Heart left ventricle (tissue), 16 donors: Measurements from ENCODE around the gene ASH1L. TPM values are rescaled to one million over a fixed set of nuclear protein-coding genes. Genes with fewer than 3 reads are reported as not detected.

Source experiments
- ATAC-seq, 4 donors: fragments of 200-7000 bp; cut with Tn5 transposase; one replicate each; pipeline ENCODE4 v1.9.1; 2020 to 2022; ENCODE audit warnings: moderate library complexity in 4 of 4, mild to moderate bottlenecking in 3 of 4, moderate number of reproducible peaks in 1 of 4
- DNase-seq, 5 donors: peaks; one replicate each; pipeline ENCODE4 v3.0.0-alpha.2; 2020
- H3K27ac ChIP-seq, 12 donors: fragments of 200-600 bp; sonication (generic) in 4 of 12; one replicate each; pipeline versions ENCODE4 v1.5.0 to v1.8.0; 2016 to 2022; ENCODE audit warnings: mild to moderate bottlenecking in 2 of 12
- H3K27me3 ChIP-seq, 9 donors: fragments of 200-600 bp; sonication (generic) in 2 of 9; one replicate each; pipeline versions ENCODE4 v1.5.1 to v1.8.0; 2016 to 2022; ENCODE audit warnings: mild to moderate bottlenecking in 3 of 9
- H3K36me3 ChIP-seq, 9 donors: fragments of 200-600 bp; sonication (generic) in 2 of 9; one replicate each; pipeline versions ENCODE4 v1.5.0 to v1.8.0; 2018 to 2022; ENCODE audit warnings: mild to moderate bottlenecking in 2 of 9
- H3K4me1 ChIP-seq, 12 donors: fragments of 200-600 bp; sonication (generic) in 4 of 12; one replicate each; pipeline versions ENCODE4 v1.5.0 to v1.8.0; 2016 to 2022; ENCODE audit warnings: mild to moderate bottlenecking in 3 of 12
- H3K4me3 ChIP-seq, 12 donors: fragments of 200-600 bp; sonication (generic) in 4 of 12; one replicate each; pipeline versions ENCODE4 v1.5.0 to v1.8.0; 2017 to 2022; ENCODE audit warnings: mild to moderate bottlenecking in 9 of 12, moderate library complexity in 4 of 12
- H3K9me3 ChIP-seq, 12 donors: fragments of 200-600 bp; sonication (generic) in 4 of 12; one replicate each; pipeline versions ENCODE4 v1.5.0 to v1.8.0; 2016 to 2022; ENCODE audit warnings: mild to moderate bottlenecking in 1 of 12
- POLR2A ChIP-seq, 2 donors: fragments of 450-650 bp; IDR thresholded peaks; one replicate each; pipeline ENCODE4 v1.6.1; 2017; ENCODE audit warnings: antibody characterized with exemption in 2 of 2, mild to moderate bottlenecking in 2 of 2, moderate library complexity in 2 of 2
- WGBS, 4 donors: extraction: QIAGEN DNeasy Blood & Tissue Kit in 2 of 4; methylation state at CpG; one replicate each; pipeline versions ENCODE4 v1.1.5 to v1.1.7; 2013 to 2018; 5-methylcytosine and 5-hydroxymethylcytosine counted together
- intact Hi-C, 10 donors: fragments of 100-400 bp; cut with DNase I; formaldehyde crosslinking; loops; one replicate each; pipeline versions ENCODE4 v1.11.1 to v1.14.2; 2022
- polyA plus RNA-seq, 2 donors: library from polyadenylated mRNA; stranded (reverse); fragments of 200-250 nt; gene quantifications; one replicate each; pipeline ENCODE4 v1.2.3, GENCODE V29; 2013
- total RNA-seq, 9 donors: library from RNA; depleted of rRNA in 2 of 9; stranded (reverse); fragments of >200 nt in 2 of 9; fragmentation: NEBNext Ultra II Directional in 3 of 9; extraction: Animal tissue kit (Norgen Biotek cat#: 25700) in 3 of 9; gene quantifications; one replicate each; pipeline versions ENCODE4 v1.1.0 to v1.2.4, GENCODE V29; 2016 to 2023
- TF ChIP-seq, protein P1 (sequence below), 12 donors: fragments of 200-600 bp; sonication (generic) in 4 of 12; IDR thresholded peaks; one replicate each; pipeline versions ENCODE4 v1.5.0 to v1.8.0; 2018 to 2022; ENCODE audit warnings: antibody characterized with exemption in 12 of 12, mild to moderate bottlenecking in 5 of 12
- donor health status: ischemic (EF 13 %, LVEDD 7.1; RV severe dilation, severe dysfunction).
- donor health status: healthy with polysubstance abuse.
- donor health status: DM: no; HTN: yes; CAD: no.
- donor health status: DM: no; HTN: no; CAD: no.
- donor health status: ischemic (EF 25% LVEDD 6.9; RV normal size, moderate dysfunction).
- donor health status: ischemic (EF 25% LVEDD 5.7; RV mildly dilated, moderate dysfunction).
- donor health status: healthy.
- donor health status: DM: yes; HTN: yes; CAD: no.
- donor health status: ischemic (EF 35%, LVEDD 5.7; RV mildly dilated, moderate dysfunction).
- donor health status: nonischemic (EF 11% LVEDD 7.7; RV severe dilation, severe dysfunction).
- donor health status: DM: yes; HTN: yes; CAD: no.
- donor health status: PGD.
- donor health status: ischemic (EF 29% LVEDD 5.4; RV normal size, mild dysfunction).
- donor health status: nonischemic (EF 23%, LVEDD 6.1; RV moderate dilation, normal function).

ASH1L gene
- total and polyA plus RNA-seq, 11 donors: 9.3 to 56.0 (median 43.7) TPM

DNA sequence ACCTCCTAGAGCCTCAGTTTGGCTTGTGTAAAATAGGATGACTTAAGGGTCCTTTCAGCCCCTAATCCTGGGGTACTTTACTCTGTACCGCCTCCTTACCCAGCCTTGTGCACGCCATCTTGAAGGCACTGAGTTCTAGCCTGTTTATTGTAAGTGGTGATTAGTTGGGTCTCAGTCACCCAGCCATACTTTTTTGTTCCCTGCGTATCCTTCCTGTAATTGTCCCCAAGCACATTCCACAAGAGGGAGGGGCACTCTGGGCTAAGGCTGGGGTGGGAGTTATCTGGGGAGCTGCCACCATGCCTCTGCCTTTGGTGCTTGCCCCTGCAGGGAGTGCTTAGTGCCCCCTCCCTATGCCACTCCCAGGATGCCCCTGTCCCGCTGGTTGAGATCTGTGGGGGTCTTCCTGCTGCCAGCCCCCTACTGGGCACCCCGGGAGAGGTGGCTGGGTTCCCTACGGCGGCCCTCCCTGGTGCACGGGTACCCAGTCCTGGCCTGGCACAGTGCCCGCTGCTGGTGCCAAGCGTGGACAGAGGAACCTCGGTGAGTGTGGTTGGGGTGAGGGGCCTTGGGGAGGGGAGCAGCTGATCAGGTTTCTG, 253.1 kb downstream of the ASH1L start:
- Histone ChIP-seq H3K4me3 (peak overlapping the region; percentile 66 to 96 (median 80)), H3K4me1 (peaks cover 4 to 34% (median 18%) of the 10 kb centered on the region in 12 donors), H3K36me3 (peaks cover 0 to 40% (median 25%) of the 10 kb centered on the region in 9 donors), H3K27me3 (no peaks in the 10 kb centered on the region), H3K27ac (peak overlapping the region; percentile 80 to 95 (median 90)), H3K9me3 (no peaks in the 10 kb centered on the region)
- intact Hi-C loops: loop anchor here in 4 of 10 donors (2.0 to 5.0 kb wide), 4 partner anchors 13 to 57 kb away; partner anchors contain the start of genes ENTREP3 (in 1 of the 4) and SCAMP3 (in 1 of the 4)
- peak; percentile 40 to 68 (median 52) for DNase-seq
- TF ChIP-seq, protein P1, sequence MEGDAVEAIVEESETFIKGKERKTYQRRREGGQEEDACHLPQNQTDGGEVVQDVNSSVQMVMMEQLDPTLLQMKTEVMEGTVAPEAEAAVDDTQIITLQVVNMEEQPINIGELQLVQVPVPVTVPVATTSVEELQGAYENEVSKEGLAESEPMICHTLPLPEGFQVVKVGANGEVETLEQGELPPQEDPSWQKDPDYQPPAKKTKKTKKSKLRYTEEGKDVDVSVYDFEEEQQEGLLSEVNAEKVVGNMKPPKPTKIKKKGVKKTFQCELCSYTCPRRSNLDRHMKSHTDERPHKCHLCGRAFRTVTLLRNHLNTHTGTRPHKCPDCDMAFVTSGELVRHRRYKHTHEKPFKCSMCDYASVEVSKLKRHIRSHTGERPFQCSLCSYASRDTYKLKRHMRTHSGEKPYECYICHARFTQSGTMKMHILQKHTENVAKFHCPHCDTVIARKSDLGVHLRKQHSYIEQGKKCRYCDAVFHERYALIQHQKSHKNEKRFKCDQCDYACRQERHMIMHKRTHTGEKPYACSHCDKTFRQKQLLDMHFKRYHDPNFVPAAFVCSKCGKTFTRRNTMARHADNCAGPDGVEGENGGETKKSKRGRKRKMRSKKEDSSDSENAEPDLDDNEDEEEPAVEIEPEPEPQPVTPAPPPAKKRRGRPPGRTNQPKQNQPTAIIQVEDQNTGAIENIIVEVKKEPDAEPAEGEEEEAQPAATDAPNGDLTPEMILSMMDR (IDR thresholded peaks at IDR 0.05): no peak
- TF ChIP-seq POLR2A (IDR thresholded peaks at IDR 0.05): peak in 1 of 2 donors; percentile 9
- peak in 3 of 4 donors; percentile 4 to 29 (median 7) for ATAC-seq
- WGBS, 4 donors: 10 to 16% (median 11%) methylated on average over 7 to 11 of the region's 11 CpGs

DNA sequence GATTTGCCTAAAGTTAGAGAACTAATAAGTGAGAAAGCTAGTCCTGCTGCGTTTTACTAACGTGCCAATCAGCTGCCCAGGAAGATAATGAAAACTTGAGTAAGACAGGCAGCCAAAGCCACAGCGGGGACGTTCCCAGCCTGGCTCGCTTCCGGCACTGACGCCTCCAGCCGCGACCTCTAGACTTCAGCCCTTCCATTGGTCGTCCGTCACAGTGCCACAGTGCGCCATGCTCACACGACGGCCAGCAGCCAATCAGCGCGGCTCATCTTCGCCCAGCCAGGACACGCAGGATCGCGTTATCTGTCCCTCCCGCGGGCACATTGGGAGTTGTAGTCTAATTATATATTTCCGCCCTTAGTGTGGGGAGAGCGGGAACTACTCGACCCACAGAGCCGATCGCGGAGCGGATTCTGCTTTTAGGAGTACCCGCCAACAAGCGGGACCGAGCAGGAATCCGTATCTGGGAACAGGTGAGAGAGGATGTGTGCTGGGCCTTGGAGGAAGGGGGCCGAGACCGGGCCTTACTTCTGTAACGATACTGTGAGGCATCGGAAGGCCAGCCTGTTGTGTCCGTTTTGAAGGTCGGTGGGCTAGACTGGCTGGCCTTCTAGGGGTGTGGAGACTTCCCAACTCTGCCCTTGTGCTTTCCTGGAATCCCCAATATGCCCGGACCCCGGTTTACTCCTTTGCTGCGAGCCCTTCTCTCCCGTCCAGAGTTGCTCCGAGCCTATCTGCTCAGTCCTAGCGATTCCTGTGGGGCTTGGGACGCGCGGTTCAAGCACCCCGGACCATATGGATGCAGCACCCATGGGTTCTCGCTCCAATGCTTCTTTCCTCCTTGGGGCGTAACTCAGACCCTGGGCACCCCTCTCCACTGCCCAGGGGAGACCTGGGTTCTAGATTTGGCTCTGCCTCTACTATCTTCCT, 253.8 kb downstream of the ASH1L start, which contains the start of gene FDPS:
TSS of gene FDPS (plus strand) at position 374 of the 930 bp plus-strand sequence. CDS start 924 bp downstream, outside the sequence.
- H3K9me3 ChIP-seq: no peaks in the 10 kb centered on the region
- peak within 1 kb of the TSS; percentile 66 to 96 (median 80) for H3K4me3 ChIP-seq
- no peaks in the 10 kb centered on the region for H3K27me3 ChIP-seq
- H3K27ac ChIP-seq: peak within 1 kb of the TSS; percentile 80 to 95 (median 90)
- DNase-seq (peak; percentile 99), ATAC-seq (peak; percentile 99 to 100 (median 100))
- 0% methylated on average over 50 to 51 of the region's 51 CpGs for whole genome bisulfite sequencing, 4 donors
- intact Hi-C loops: loop anchor here in 6 of 10 donors (1.0 to 5.0 kb wide), 7 partner anchors 14 to 56 kb away; partner anchors contain the start of genes HCN3 (in 4 of the 6), SCAMP3 (in 2 of the 6), CLK2 (in 1 of the 6) and ENTREP3 (in 1 of the 6)
- peaks cover 4 to 34% (median 18%) of the 10 kb centered on the region in 12 donors for H3K4me1 ChIP-seq
- peak in 1 of 2 donors; percentile 77 for TF ChIP-seq POLR2A (IDR thresholded peaks at IDR 0.05)
- TF ChIP-seq, protein P1 (IDR thresholded peaks at IDR 0.05): peak in 3 of 12 donors; percentile 15 to 19 (median 18)
- H3K36me3 ChIP-seq: peaks cover 0 to 32% (median 23%) of the 10 kb centered on the region in 9 donors

DNA sequence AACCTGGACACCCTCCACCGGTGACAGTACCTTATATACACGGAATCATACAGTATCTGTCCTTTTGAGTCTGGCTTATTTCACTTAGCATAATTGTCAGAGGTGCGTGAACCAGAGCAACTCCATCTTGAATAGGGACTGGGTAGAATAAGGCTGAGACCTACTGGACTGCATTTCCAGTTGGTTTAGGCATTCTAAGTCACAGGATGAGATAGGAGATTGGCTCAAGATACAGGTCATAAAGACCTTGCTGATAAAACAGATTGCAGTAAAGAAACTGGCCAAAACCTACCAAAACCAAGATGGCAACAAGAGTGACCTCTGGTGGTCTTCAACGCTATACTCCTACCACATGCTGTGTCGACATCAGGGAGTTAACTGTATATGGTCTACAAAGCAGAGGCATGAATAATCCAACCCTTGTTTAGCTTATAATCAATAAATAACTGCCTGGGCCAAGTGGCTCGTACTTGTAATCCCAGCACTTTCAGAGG, 255.3 kb downstream of the ASH1L start:
- intact Hi-C loops: loop anchor here in 2 of 10 donors (5.0 kb wide), 2 partner anchors 45 to 55 kb away; partner anchors contain the start of gene SCAMP3 (in 1 of the 2)
- Histone ChIP-seq H3K4me1 (peaks cover 4 to 34% (median 18%) of the 10 kb centered on the region in 12 donors), H3K36me3 (peaks cover 0 to 17% (median 11%) of the 10 kb centered on the region in 9 donors), H3K27me3 (no peaks in the 10 kb centered on the region), H3K9me3 (no peaks in the 10 kb centered on the region), H3K4me3 (no peak overlapping the region), H3K27ac (peak overlapping the region in 2 of 12 donors; percentile 80 to 90)
- 47 to 48% (median 47%) methylated on average over 6 of the region's 6 CpGs for WGBS, 4 donors
- DNase-seq: no peak
- ATAC-seq: no peak
- TF ChIP-seq, protein P1 (IDR thresholded peaks at IDR 0.05): peak in 11 of 12 donors; percentile 13 to 57 (median 36)
- TF ChIP-seq POLR2A (IDR thresholded peaks at IDR 0.05): no peak
